Mucosa of descending colon (tissue), 3 donors: ENCODE measurements around the gene TSPAN5. TPM values are rescaled to one million over a fixed set of nuclear protein-coding genes. Genes with fewer than 3 reads are reported as not detected.
A peak's percentile ranks its signal among the peaks of the same experiment; 100 is the strongest.

Experiments used
- ATAC-seq: fragments of 200-7000 bp; cut with Tn5 transposase; one replicate; pipeline ENCODE4 v1.9.1; 2020; ENCODE audit warnings: mild to moderate bottlenecking, moderate library complexity
- DNase-seq, 3 donors: peaks; one replicate each; pipeline ENCODE4 v3.0.0-alpha.2; 2020
- H3K36me3 ChIP-seq: fragments of 200-600 bp; one replicate; pipeline ENCODE4 v1.8.0; 2021; ENCODE audit warnings: low read depth, mild to moderate bottlenecking
- H3K4me1 ChIP-seq: fragments of 200-600 bp; one replicate; pipeline ENCODE4 v1.8.0; 2021; ENCODE audit warnings: low read depth, mild to moderate bottlenecking
- H3K4me3 ChIP-seq: fragments of 200-600 bp; one replicate; pipeline ENCODE4 v1.8.0; 2021; ENCODE audit warnings: mild to moderate bottlenecking
- H3K9me3 ChIP-seq: fragments of 200-600 bp; one replicate; pipeline ENCODE4 v1.8.0; 2021; ENCODE audit warnings: mild to moderate bottlenecking
- intact Hi-C, 2 donors: fragments of 100-400 bp; cut with DNase I in 1 of 2; cut with micrococcal nuclease in 1 of 2; formaldehyde crosslinking; loops; one replicate each; pipeline versions ENCODE4 v1.11.0 to v1.11.1; 2022; cut with DNase I, micrococcal nuclease
- total RNA-seq, 3 donors: library from RNA; stranded (reverse); fragmentation: NEBNext Ultra II Directional in 2 of 3; extraction: Animal tissue kit (Norgen Biotek cat#: 25700) in 2 of 3; gene quantifications; one replicate each; pipeline versions ENCODE4 v1.2.1 to v1.2.4, GENCODE V29; 2021 to 2023
- TF ChIP-seq, protein P1 (sequence below): fragments of 200-600 bp; IDR thresholded peaks from one replicate; pipeline ENCODE4 v1.8.0; 2022; ENCODE audit warnings: antibody characterized with exemption, mild to moderate bottlenecking
- donor health status: DM: no; HTN: no; CAD: no; lungs with moderate emphysema.
- donor health status: DM: no; HTN: no; CAD: no.
- donor health status: DM: no; HTN: yes; CAD: no.

Gene TSPAN5
- total RNA-seq, 3 donors from 2014 or later = 3.9 to 11.8 (median 4.9) TPM

DNA sequence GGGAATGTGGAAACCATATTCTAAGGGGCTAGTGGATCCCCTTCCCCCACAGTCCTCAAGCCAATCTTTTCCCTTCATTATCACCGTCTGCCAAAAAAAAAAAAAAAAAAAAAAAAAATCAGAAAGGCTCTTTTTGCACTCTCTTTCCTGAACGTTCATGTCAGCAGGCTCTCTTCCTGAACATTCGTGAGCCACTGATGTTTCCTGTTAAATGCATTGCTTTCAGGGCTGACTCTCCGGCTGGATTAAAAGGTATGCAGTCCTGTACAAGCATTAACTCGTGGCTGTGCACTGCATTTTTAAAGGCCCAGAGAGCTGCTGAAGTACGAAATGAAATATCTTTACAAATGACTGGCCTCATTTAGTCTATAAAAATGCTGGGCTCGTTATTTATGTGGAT, 34.0 kb upstream of the TSPAN5 start:
- intact Hi-C loops = no loop called here
- no peak for DNase-seq
- Histone ChIP-seq H3K9me3 (no peaks in the 10 kb centered on the region), H3K36me3 (no peaks in the 10 kb centered on the region), H3K4me1 (no peaks in the 10 kb centered on the region), H3K4me3 (no peak overlapping the region)
- ATAC-seq = no peak
- TF ChIP-seq, protein P1, sequence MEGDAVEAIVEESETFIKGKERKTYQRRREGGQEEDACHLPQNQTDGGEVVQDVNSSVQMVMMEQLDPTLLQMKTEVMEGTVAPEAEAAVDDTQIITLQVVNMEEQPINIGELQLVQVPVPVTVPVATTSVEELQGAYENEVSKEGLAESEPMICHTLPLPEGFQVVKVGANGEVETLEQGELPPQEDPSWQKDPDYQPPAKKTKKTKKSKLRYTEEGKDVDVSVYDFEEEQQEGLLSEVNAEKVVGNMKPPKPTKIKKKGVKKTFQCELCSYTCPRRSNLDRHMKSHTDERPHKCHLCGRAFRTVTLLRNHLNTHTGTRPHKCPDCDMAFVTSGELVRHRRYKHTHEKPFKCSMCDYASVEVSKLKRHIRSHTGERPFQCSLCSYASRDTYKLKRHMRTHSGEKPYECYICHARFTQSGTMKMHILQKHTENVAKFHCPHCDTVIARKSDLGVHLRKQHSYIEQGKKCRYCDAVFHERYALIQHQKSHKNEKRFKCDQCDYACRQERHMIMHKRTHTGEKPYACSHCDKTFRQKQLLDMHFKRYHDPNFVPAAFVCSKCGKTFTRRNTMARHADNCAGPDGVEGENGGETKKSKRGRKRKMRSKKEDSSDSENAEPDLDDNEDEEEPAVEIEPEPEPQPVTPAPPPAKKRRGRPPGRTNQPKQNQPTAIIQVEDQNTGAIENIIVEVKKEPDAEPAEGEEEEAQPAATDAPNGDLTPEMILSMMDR = no peak

DNA sequence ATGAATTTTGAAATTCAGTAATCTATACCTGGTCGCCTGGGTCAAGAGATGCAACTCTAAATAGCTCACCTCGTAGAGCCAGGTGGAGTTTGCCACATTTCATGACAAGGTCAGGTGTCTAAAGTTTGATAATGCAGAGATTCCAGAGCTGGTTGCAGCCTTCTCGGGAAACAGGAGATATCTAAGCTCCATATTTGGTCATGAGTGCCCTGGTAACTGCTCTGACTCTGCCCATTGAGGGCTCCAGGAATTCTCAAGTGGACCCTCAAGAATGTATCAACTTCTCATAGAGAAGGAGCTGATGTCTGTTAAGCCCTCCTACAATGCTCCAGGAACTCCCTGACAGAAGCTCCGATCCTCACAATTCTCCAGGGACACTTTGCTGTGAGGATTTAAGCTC, 33.2 kb upstream of the TSPAN5 start:
- DNase-seq = no peak
- H3K4me3 ChIP-seq = no peak overlapping the region
- no peaks in the 10 kb centered on the region for H3K4me1 ChIP-seq
- no peaks in the 10 kb centered on the region for H3K36me3 ChIP-seq
- intact Hi-C loops = no loop called here
- no peaks in the 10 kb centered on the region for H3K9me3 ChIP-seq
- TF ChIP-seq, protein P1 = no peak
- ATAC-seq = no peak

DNA sequence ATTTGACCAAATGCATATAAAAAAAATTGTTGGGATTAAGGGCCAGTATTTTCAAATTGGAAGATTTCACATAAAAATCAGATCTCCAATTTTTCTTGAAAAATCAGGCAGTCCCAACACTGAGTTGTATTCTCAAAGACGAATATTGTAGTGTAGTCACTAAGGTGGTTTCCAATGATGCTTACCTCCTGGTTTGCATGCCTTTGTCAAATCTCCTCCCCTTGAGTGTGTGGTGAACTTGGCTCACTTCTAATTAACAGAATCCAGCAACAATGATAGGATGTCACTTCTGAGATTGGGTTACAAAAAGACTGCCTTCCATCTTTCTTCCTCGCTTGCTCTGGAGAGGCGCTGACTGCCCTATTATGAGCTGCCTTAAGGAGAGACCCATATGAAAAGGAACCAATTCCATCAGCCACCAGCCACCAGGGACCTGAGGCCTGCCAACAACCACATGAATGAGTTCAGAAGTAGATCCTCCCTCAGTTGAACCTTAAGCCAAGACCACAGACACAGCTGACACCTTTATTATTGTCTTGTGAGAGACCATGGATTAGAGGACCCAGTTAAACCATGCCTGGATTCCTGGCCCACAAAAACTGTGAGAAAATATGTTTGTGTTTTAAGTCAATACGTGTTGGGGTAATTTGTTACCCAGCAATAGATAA, 31.2 kb upstream of the TSPAN5 start:
- Histone ChIP-seq H3K4me1 (peaks cover 5% of the 10 kb centered on the region), H3K9me3 (no peaks in the 10 kb centered on the region), H3K36me3 (no peaks in the 10 kb centered on the region), H3K4me3 (no peak overlapping the region)
- intact Hi-C loops = no loop called here
- no peak for DNase-seq
- TF ChIP-seq, protein P1 = no peak
- no peak for ATAC-seq

DNA sequence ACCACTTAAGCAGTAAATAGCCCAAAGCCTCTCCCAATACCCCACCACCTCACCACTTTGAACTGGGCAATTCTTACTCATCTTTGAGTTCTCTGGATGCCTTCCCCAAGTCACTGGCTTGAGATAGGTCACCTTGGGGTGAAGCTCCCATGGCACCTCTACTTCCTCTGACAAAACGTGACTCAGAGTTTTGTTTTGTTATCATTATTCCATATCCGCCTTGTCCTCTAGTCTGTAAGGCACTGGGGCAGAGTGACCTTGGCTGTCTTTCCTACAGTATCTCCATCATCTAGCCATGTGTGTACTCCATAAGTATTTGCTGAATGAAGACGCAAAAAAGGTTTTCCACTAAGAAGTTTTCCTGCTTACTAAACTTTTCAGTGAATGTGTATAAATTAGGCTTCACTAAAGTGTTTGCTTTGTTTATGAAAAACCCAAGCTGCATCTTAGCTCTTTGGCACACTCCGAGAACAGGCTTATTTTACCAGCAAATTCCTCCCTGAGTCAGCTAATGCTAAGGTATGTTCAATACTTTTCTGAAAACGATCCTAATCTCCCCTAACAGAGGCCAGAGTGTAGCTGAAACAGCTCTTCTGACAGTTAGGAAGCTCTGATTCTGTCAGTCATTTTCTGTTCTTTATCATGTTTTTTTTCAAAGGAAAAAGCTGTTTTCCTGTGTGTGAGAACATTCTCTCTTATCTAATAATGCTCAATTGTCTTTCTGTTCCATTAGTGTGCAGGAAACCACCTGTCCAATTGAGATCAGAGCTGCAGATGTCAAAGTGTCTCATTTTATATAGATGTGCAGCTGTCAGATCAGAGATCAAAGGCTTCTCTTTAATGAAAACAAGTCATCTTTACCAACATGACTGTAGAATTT, 30.2 kb upstream of the TSPAN5 start:
- H3K36me3 ChIP-seq = no peaks in the 10 kb centered on the region
- ATAC-seq (peak; percentile 29), DNase-seq (no peak)
- no peak overlapping the region for H3K4me3 ChIP-seq
- H3K4me1 ChIP-seq = peaks cover 5% of the 10 kb centered on the region
- intact Hi-C loops = no loop called here
- TF ChIP-seq, protein P1 = no peak
- no peaks in the 10 kb centered on the region for H3K9me3 ChIP-seq

DNA sequence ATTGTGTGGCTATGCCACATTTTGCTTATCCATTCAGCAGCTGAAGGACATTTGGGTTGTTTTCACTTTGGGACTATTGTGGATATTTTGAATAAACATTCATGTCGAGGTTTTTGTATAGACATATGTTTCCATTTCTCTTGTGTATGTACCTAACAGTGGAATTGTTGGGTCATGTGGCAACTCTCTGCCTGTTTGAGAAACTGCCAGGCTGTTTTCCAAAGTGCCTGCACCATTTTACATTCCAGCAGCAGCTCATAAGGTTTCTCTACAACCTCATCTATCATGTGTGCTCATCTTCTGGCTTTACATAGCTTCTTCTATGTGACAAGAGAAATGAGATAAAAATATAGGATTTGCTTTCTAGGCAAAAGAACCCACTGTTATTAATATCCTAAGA, 29.5 kb upstream of the TSPAN5 start:
- DNase-seq (no peak), ATAC-seq (no peak)
- H3K4me3 ChIP-seq = no peak overlapping the region
- peaks cover 5% of the 10 kb centered on the region for H3K4me1 ChIP-seq
- intact Hi-C loops = no loop called here
- no peaks in the 10 kb centered on the region for H3K9me3 ChIP-seq
- H3K36me3 ChIP-seq = no peaks in the 10 kb centered on the region
- TF ChIP-seq, protein P1 = no peak
